ENCODE data around the gene CARD9. TPM values are rescaled to one million over a fixed set of nuclear protein-coding genes. Genes with fewer than 3 reads are reported as not detected.

Gene CARD9
- total RNA-seq, 1 donor from 2014 or later = 1.2 TPM

DNA sequence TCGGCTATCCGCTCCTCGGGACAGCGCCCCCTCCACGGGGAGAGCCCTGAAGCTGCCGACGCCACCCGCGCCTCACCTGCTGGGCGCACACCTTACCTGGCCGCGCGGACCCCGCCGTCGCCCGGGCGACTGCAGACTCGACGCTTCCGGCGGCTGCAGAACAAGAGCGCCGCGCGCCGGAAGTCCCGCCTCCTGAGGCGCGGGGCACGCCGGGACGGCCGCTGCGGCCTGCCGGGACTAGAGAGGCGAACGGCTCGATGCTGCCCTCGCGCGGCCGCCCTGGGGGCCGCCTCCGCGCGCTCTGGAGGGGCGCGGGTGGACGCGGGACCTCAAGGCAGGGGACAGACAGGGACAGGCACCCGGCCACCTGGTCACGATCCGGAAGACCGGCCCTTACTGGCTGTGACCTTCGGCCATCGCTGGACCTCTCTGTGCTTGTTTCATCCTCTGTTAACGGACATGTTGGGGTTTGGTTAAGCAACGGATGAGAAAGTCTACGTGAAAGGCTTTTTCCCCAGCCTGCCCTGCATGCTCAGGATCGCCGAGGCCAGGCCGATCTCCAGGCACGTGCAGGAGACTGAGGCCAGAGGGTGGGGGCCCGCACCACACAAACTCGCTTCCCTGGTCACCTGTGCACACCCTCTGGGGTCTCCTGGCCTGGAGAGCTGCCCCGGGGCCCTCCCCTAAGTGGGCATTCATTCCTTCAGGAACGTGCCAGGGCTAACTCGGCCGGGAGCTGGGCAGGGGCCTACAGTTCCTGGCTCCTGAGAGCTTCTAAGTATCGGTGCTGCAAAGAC, 26.8 kb upstream of the CARD9 start, which contains the start of gene SNAPC4:
Gene SNAPC4, minus strand, starts transcription at position 133 of the 797 bp plus-strand sequence. CDS start 1,742 bp downstream, outside the sequence.
- Histone ChIP-seq H3K36me3 (peaks cover 45% of the 10 kb centered on the region), H3K27me3 (ENCODE audit: low read depth) (no peaks in the 10 kb centered on the region), H3K4me3 (peak within 1 kb of the TSS; percentile 88), H3K9me3 (replicated peaks) (no peaks in the 10 kb centered on the region), H3K27ac (replicated peaks) (peak within 1 kb of the TSS; percentile 72), H3K4me1 (peaks cover 28% of the 10 kb centered on the region)
- peak; percentile 84 for DNase-seq
- intact Hi-C loops (cut with micrococcal nuclease) = no loop called here
- TF ChIP-seq, protein P1, sequence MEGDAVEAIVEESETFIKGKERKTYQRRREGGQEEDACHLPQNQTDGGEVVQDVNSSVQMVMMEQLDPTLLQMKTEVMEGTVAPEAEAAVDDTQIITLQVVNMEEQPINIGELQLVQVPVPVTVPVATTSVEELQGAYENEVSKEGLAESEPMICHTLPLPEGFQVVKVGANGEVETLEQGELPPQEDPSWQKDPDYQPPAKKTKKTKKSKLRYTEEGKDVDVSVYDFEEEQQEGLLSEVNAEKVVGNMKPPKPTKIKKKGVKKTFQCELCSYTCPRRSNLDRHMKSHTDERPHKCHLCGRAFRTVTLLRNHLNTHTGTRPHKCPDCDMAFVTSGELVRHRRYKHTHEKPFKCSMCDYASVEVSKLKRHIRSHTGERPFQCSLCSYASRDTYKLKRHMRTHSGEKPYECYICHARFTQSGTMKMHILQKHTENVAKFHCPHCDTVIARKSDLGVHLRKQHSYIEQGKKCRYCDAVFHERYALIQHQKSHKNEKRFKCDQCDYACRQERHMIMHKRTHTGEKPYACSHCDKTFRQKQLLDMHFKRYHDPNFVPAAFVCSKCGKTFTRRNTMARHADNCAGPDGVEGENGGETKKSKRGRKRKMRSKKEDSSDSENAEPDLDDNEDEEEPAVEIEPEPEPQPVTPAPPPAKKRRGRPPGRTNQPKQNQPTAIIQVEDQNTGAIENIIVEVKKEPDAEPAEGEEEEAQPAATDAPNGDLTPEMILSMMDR (IDR thresholded peaks at IDR 0.05; ENCODE audit: borderline replicate concordance) = peak; percentile 98

DNA sequence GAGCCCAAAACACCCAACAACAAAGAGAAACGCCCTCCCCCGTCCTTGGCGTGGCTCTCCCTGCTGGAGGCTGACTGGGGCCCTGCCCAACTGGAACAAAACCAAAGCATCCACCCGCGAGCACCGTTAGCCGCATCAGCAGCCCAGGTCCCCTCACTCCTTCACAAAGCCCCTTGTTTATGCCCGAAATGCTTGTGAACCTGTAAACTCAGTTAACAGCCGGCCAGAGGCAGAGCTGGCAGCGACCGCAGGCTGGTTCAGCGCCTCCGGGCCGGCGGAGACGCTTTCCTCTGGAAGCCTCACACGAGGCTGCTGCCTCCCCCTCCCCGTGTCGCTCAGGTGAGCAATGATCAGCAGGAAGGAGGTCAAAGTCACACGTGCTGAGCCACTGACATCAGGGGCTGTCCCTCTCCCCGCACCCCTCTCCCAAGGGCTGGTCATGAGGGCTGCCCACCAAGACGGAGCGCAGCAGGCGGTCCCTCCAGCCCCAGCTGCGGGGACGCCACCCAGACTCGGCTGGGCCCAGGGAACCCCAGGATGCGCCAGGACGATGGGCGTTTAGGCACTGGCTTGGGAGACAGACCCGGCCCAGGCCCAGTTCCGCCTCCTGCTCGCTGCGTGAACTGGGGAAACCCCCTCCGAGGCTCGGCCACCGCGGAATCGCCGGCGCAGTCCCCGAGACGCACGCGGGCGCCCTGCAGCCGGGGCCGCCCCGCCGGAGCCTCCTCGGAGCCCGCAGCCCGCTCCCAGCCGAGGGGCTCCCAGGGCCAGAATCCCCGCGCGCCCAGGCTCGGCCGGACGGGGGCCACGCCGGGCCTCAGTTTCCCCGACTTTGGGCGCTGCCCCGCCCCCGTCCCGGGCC, 25.9 kb upstream of the CARD9 start:
- Histone ChIP-seq H3K27ac (replicated peaks) (peak overlapping the region; percentile 72), H3K4me3 (peak overlapping the region; percentile 88), H3K36me3 (peaks cover 45% of the 10 kb centered on the region), H3K9me3 (replicated peaks) (no peaks in the 10 kb centered on the region), H3K4me1 (peaks cover 25% of the 10 kb centered on the region), H3K27me3 (ENCODE audit: low read depth) (no peaks in the 10 kb centered on the region)
- no peak for DNase-seq
- TF ChIP-seq, protein P1 (IDR thresholded peaks at IDR 0.05; ENCODE audit: borderline replicate concordance) = no peak
- intact Hi-C loops (cut with micrococcal nuclease) = no loop called here

DNA sequence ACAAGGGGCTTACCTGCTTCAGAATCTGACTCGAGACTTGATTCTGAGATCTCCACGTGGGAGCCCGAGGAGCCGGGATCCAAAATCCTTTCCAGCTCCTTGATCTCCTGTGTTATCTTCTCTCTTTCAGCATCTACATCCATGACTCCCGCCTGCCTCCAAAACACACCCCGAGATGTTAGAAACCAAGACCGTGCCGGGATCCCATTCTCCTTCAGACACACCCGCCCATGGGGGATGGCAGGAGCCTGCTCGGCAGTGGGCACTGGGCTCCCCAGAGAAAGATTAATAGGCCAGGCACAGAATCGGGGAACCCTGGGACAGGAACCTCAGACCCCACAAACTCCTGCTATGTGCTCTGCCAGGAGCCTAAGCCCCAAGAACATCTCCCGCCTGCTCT, 24.8 kb upstream of the CARD9 start:
- intact Hi-C loops (cut with micrococcal nuclease) = no loop called here
- H3K36me3 ChIP-seq = peaks cover 46% of the 10 kb centered on the region
- H3K4me3 ChIP-seq = no peak overlapping the region

DNA sequence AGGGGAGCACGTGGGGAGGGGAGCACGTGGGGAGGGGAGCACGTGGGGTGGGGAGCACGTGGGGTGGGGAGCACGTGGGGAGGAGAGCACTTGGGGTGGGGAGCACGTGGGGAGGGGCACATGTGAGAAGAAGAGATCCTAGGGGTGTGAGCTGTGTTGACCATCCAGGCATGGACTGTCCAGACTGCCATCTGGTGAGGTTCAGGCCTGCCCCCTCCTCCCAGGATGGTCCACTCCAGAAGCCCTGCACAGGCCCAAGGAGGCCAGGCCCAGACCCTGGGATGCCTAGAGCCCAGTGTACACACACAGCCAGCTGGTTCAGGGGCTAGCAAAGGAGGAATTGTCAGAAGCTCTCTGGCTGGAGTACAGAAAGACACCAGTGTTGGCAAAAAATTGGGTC, 24.2 kb upstream of the CARD9 start:
- DNase-seq = no peak
- Histone ChIP-seq H3K36me3 (peaks cover 52% of the 10 kb centered on the region), H3K4me1 (peaks cover 25% of the 10 kb centered on the region), H3K4me3 (no peak overlapping the region), H3K9me3 (replicated peaks) (no peaks in the 10 kb centered on the region), H3K27me3 (ENCODE audit: low read depth) (no peaks in the 10 kb centered on the region), H3K27ac (replicated peaks) (no peak overlapping the region)
- TF ChIP-seq, protein P1 (IDR thresholded peaks at IDR 0.05; ENCODE audit: borderline replicate concordance) = no peak
- intact Hi-C loops (cut with micrococcal nuclease) = no loop called here

More for the DNA sequence above, 24.8 kb upstream of the CARD9 start:
- Histone ChIP-seq H3K9me3 (replicated peaks) (no peaks in the 10 kb centered on the region), H3K27me3 (ENCODE audit: low read depth) (no peaks in the 10 kb centered on the region), H3K27ac (replicated peaks) (no peak overlapping the region), H3K4me1 (peaks cover 25% of the 10 kb centered on the region)
- DNase-seq = no peak
- TF ChIP-seq, protein P1 (IDR thresholded peaks at IDR 0.05; ENCODE audit: borderline replicate concordance) = no peak

GRCh38 chr9:136396219-136396515, 22.7 kb upstream of the CARD9 start:
- TF ChIP-seq, protein P1 (IDR thresholded peaks at IDR 0.05; ENCODE audit: borderline replicate concordance) = no peak
- no peak for DNase-seq
- Histone ChIP-seq H3K4me3 (no peak overlapping the region), H3K9me3 (replicated peaks) (no peaks in the 10 kb centered on the region), H3K4me1 (peaks cover 25% of the 10 kb centered on the region), H3K36me3 (peaks cover 61% of the 10 kb centered on the region), H3K27me3 (ENCODE audit: low read depth) (no peaks in the 10 kb centered on the region), H3K27ac (replicated peaks) (no peak overlapping the region)
- intact Hi-C loops (cut with micrococcal nuclease) = no loop called here

All from left ventricle myocardium inferior (tissue), 1 donor.